Measurements from ENCODE around the gene ANKS3. TPM values are rescaled to one million over a fixed set of nuclear protein-coding genes. Genes with fewer than 3 reads are reported as not detected.
"Not testable (repeated sequence)": the region's sequence is repeated elsewhere in the genome, so short reads cannot be mapped to it uniquely, and the experiment has no call there.

ANKS3 gene
- total and polyA plus RNA-seq, 2 donors from 2014 or later, result 20.7 to 27.6 TPM

DNA sequence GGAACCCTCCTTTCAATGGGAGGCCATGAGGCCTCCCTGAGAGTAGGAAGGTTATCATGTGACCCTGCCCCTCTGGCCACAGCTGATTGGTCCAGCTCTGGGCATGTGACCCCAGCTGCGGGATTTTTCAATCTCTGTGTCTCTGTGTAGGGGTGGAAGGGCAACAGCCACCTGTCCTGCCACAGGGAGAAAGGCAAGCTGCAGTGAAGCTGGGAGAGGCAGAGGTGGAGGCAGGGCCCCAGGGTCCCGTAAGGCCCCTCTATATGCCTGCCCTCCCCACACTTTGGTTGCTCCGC is 11.2 kb upstream of the ANKS3 start:
- intact Hi-C loops (cut with DNase I), result no loop called here

DNA sequence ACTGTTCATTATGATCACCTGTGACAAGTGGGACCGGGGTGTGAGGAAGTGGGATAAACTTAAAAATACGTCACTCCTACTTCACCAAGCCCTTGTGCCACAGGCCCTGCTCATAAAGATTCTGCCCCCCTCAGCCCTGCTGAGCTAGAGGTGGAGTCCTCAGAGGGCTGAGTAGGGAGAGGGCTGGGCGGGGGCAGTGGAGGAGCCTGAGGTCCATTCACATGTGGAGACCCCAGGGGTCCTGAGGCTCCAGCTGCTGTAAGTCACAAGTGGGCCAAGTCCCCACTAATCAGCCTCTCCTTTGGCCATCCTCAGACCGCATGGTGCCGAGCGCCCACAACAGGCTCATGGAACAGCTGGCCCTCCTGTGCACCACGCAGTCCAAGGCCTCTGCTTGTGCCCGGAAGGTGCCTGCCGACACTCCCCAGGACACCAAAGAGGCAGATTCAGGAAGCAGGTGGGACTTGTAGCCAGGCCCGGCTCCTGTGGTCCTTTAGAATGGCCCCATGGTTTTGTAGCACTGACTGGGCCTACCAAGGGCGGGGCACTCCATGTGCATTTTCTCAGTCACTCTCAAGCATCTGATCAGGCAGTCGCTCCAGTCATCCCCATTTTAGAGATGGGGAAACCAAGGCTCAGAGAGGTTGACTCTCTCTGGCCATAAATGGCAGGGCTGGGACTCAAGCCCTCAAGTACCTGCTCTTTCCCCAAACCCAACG is 10.6 kb upstream of the ANKS3 start:
- H3K9me3 ChIP-seq (ENCODE audit: control insufficient read depth in 2 of 3, insufficient read depth in 1 of 3, low read length in 3 of 3), result no peaks in the 10 kb centered on the region
- no peak overlapping the region for H3K4me3 ChIP-seq (ENCODE audit: low read length in 3 of 3)
- peaks cover 0 to 2% (median 0%) of the 10 kb centered on the region in 3 donors for H3K4me1 ChIP-seq (ENCODE audit: control insufficient read depth in 2 of 3, insufficient read depth in 2 of 3, low read depth in 1 of 3, low read length in 3 of 3)
- FAIRE-seq (no peak), DNase-seq (no peak)
- intact Hi-C loops (cut with DNase I), result no loop called here
- no peak overlapping the region for H3K9ac ChIP-seq (ENCODE audit: low read length in 3 of 3)
- no peaks in the 10 kb centered on the region for H3K27me3 ChIP-seq (ENCODE audit: control insufficient read depth, insufficient read depth, low read length)
- TF ChIP-seq, protein P1, sequence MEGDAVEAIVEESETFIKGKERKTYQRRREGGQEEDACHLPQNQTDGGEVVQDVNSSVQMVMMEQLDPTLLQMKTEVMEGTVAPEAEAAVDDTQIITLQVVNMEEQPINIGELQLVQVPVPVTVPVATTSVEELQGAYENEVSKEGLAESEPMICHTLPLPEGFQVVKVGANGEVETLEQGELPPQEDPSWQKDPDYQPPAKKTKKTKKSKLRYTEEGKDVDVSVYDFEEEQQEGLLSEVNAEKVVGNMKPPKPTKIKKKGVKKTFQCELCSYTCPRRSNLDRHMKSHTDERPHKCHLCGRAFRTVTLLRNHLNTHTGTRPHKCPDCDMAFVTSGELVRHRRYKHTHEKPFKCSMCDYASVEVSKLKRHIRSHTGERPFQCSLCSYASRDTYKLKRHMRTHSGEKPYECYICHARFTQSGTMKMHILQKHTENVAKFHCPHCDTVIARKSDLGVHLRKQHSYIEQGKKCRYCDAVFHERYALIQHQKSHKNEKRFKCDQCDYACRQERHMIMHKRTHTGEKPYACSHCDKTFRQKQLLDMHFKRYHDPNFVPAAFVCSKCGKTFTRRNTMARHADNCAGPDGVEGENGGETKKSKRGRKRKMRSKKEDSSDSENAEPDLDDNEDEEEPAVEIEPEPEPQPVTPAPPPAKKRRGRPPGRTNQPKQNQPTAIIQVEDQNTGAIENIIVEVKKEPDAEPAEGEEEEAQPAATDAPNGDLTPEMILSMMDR (IDR thresholded peaks at IDR 0.05; ENCODE audit: borderline replicate concordance, extremely low read depth, insufficient read depth), result no peak
- no peak overlapping the region for H3K27ac ChIP-seq (ENCODE audit: low read depth in 2 of 2, low read length in 2 of 2)
- no peaks in the 10 kb centered on the region for H3K36me3 ChIP-seq (ENCODE audit: control insufficient read depth in 2 of 3, insufficient read depth in 3 of 3, low read length in 3 of 3)

More for the DNA sequence above, 11.2 kb upstream of the ANKS3 start:
- no peak overlapping the region for H3K4me3 ChIP-seq (ENCODE audit: low read length in 3 of 3)
- H3K27ac ChIP-seq (ENCODE audit: low read depth in 2 of 2, low read length in 2 of 2), result no peak overlapping the region
- TF ChIP-seq, protein P1 (IDR thresholded peaks at IDR 0.05; ENCODE audit: borderline replicate concordance, extremely low read depth, insufficient read depth), result no peak
- no peak overlapping the region for H3K9ac ChIP-seq (ENCODE audit: low read length in 3 of 3)
- no peak for DNase-seq
- no peaks in the 10 kb centered on the region for H3K27me3 ChIP-seq (ENCODE audit: control insufficient read depth, insufficient read depth, low read length)
- no peak for FAIRE-seq
- peaks cover 0 to 2% (median 0%) of the 10 kb centered on the region in 3 donors for H3K4me1 ChIP-seq (ENCODE audit: control insufficient read depth in 2 of 3, insufficient read depth in 2 of 3, low read depth in 1 of 3, low read length in 3 of 3)
- no peaks in the 10 kb centered on the region for H3K36me3 ChIP-seq (ENCODE audit: control insufficient read depth in 2 of 3, insufficient read depth in 3 of 3, low read length in 3 of 3)
- no peaks in the 10 kb centered on the region for H3K9me3 ChIP-seq (ENCODE audit: control insufficient read depth in 2 of 3, insufficient read depth in 1 of 3, low read length in 3 of 3)

DNA sequence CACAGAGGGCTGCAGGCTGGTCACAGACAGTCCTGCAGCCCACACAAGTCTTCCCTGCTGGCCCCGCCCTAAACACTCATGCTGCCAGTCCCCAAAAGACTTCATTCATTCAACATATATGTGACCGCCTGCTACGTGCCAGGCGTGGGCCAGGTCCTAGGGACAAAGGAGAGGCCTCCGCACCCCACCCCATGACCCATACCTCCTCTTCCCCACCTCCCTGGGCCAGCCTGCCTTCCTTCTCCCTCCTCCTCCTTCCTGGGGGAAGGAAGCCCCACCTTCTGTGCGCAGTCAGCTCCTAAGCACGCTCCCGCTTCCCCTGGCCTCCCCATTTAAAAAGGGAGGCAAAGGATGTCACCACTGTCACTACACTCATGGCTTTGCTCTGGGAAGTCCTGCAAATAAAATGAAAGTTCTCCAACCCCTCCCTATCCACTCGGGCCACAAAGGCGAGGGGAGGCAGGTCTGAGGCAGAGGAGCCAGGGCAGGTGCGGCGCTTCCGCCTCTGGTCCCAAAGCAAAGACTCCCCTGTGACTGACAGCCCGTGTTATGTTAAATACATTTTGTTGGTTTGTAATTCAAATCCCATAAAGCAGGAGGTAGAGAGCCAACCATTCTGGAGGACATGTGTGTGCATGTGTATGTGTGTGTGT is 9.3 kb upstream of the ANKS3 start:
- intact Hi-C loops (cut with DNase I), result no loop called here
- no peak overlapping the region for H3K4me3 ChIP-seq (ENCODE audit: low read length in 3 of 3)

DNA sequence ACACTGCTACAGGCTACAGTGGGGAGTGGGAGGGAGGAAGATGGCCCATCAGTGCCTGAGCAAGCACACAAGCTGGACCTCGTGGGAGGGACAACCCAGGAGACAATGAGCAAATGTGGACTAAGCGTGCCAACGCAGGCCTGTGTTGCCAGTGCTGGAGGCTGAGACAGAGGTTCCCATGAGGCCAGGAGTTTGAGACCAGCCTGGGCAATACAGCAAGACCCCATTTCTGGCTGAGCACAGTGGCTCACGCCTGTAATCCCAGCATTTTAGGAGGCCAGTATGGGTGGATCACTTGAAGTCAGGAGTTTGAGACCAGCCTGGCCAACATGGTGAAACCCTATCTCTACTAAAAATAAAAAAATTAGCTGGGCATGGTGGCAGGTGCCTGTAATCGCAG is 4.3 kb upstream of the ANKS3 start:
- H3K9me3 ChIP-seq (ENCODE audit: control insufficient read depth in 2 of 3, insufficient read depth in 1 of 3, low read length in 3 of 3); DNase-seq; intact Hi-C loops (cut with DNase I); H3K36me3 ChIP-seq (ENCODE audit: control insufficient read depth in 2 of 3, insufficient read depth in 3 of 3, low read length in 3 of 3); H3K27ac ChIP-seq (ENCODE audit: low read depth in 2 of 2, low read length in 2 of 2); FAIRE-seq; H3K9ac ChIP-seq (ENCODE audit: low read length in 3 of 3); H3K4me1 ChIP-seq (ENCODE audit: control insufficient read depth in 2 of 3, insufficient read depth in 2 of 3, low read depth in 1 of 3, low read length in 3 of 3); H3K4me3 ChIP-seq (ENCODE audit: low read length in 3 of 3); H3K27me3 ChIP-seq (ENCODE audit: control insufficient read depth, insufficient read depth, low read length): not testable (repeated sequence)

More for the DNA sequence above, 9.3 kb upstream of the ANKS3 start:
- Histone ChIP-seq H3K4me1 (ENCODE audit: control insufficient read depth in 2 of 3, insufficient read depth in 2 of 3, low read depth in 1 of 3, low read length in 3 of 3) (peaks cover 0 to 2% (median 0%) of the 10 kb centered on the region in 3 donors), H3K27me3 (ENCODE audit: control insufficient read depth, insufficient read depth, low read length) (no peaks in the 10 kb centered on the region), H3K9ac (ENCODE audit: low read length in 3 of 3) (no peak overlapping the region), H3K27ac (ENCODE audit: low read depth in 2 of 2, low read length in 2 of 2) (no peak overlapping the region), H3K36me3 (ENCODE audit: control insufficient read depth in 2 of 3, insufficient read depth in 3 of 3, low read length in 3 of 3) (no peaks in the 10 kb centered on the region), H3K9me3 (ENCODE audit: control insufficient read depth in 2 of 3, insufficient read depth in 1 of 3, low read length in 3 of 3) (no peaks in the 10 kb centered on the region)
- TF ChIP-seq, protein P1 (IDR thresholded peaks at IDR 0.05; ENCODE audit: borderline replicate concordance, extremely low read depth, insufficient read depth), result no peak
- DNase-seq (no peak), FAIRE-seq (no peak)
